Epidermal melanocyte (primary cell): ENCODE results near the gene RNF214.

Source experiments
- DNase-seq: peaks from one replicate; pipeline ENCODE4 v3.0.0; 2011; ENCODE audit warnings: low spot score; ENCODE audit not compliant: insufficient read length

RNF214 gene

DNA sequence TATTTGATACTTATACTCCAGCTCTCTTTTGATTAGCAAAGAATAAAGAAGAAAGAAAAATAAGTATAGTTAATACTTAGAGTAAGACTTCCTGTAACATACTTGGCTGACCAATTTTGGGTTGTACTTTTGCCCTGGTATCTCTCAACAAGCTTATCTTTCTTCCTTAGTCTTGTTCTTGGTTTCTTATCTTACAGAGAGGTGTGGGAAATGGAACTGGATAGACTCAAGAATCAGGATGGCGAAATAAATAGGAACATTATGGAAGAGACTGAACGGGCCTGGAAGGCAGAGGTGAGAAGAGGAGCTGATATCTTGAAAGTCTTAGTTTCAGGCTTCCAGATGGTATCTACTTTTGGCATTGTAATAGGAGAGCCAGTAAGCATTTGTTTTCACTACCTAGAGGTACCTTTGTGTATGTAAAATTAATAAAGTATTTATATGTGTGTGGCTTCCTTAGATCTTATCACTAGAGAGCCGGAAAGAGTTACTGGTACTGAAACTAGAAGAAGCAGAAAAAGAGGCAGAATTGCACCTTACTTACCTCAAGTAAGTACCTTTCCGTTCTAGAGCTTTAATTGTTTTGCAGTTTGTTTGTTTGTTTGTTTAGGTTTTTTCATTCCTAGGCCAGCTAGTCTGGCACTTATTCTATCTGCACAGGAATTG lies 47.4 kb downstream of the RNF214 start:
- DNase-seq: no peak

DNA sequence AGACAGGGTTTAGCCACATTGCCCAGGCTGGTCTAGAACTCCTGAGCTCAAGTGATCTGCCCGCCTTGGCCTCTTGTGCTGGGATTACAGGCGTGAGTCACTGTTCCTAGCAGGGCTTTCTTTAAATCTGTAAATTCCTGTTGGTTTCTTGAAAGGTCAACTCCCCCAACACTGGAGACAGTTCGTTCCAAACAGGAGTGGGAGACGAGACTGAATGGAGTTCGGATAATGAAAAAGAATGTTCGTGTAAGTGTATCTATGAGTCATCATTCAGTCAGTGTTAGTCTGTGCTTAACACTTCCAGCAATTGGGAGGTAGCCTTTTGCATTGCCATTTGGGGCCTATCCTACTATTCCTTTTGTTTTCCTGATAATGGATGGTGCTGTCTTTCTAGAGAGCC lies 48.7 kb downstream of the RNF214 start:
- DNase-seq: no peak

DNA sequence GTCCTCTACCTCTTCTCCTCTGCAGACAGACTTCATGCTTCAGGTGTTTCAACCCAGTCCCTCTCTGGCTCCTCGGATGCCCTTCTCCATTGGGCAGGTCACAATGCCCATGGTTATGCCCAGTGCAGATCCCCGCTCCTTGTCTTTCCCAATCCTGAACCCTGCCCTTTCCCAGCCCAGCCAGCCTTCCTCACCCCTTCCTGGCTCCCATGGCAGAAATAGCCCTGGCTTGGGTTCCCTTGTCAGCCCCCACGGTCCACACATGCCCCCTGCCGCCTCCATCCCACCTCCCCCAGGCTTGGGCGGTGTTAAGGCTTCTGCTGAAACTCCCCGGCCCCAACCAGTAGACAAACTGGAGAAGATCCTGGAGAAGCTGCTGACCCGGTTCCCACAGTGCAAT lies 49.4 kb downstream of the RNF214 start:
- no peak for DNase-seq

- no peak for DNase-seq
Measured at GRCh38 chr11:117282956-117283355, 50.5 kb downstream of the RNF214 start.

GRCh38 chr11:117284053-117284452 lies 51.6 kb downstream of the RNF214 start:
- DNase-seq: no peak

GRCh38 chr11:117286588-117286987 lies 54.1 kb downstream of the RNF214 start:
- DNase-seq: no peak

- no peak for DNase-seq
Measured at GRCh38 chr11:117287668-117288067, 55.2 kb downstream of the RNF214 start.

DNA sequence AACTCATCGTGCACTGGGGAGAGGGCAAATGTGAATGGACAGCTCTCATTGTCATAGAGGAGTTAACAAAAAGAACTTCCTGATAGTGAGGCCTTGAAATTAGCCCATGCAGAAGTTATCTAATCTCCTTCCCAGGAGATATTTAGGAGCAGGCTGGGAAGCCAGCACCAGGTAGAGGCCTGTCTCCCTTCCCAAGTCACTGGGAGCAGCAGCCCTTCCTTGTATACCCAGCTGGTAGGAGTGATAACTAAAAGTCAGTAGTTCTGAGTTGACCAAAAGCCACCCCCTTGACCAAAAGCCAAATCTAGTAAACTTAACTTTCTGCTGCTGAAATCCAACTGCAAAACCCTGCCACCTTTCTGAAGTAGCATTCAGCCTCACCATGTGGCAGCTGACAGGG lies 57.3 kb downstream of the RNF214 start:
- no peak for DNase-seq

- DNase-seq: no peak
Measured at GRCh38 chr11:117290809-117291396, 58.4 kb downstream of the RNF214 start, which contains the start of gene BACE1-AS. TSS of gene BACE1-AS (plus strand) at chr11:117291346.

DNA sequence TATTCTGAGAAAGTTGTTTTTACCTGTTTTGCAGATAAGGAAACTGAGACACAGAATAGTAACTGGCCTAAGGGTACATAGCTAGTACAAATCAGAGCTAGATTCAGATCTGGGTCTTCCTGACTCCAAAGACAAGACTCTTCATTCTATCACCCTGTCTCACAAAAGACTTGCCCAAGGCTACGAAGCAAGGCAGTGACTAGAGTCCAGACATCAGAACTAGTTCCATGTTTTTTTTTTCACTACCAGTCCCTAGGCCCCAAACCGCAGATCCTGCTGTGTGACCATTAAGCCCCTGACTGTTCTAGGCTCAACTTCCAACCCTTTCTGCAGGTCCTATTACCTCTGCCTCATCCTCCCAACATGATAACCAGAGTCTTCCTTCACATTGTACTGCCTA lies 60.1 kb downstream of the RNF214 start:
- no peak for DNase-seq

DNA sequence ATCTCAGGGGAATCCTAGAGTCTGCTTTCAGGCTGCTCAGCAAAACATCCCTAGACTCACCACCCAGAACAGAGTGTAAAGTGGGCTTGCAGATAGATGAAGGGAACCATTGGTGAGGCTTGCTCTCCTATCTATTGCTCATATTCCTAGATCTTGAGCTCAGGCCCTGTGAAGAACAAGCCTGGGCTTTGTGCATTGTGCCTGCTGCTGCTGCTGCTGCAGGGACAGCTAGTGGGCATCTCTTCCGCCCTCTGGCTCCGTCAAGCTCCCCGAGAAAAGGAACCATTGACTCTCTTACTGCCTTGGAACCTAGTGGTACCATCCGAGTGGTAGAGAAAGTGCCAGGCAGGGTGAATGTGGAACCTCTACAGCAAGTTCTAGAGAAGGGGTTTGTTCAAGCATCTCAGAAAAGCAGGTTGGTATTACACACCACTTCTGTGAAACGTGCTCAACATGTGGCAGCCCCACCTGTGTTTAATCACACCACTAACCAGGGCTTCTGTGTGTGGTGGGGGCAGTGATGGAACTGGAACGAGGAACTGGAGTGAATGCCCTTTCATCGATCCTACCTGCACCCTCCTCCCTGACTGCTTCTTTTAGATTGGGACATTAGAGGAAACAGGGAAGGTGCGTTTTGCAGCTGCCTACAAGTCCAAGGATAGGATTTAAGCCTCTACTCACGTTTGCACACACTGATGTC lies 63.1 kb downstream of the RNF214 start:
- DNase-seq: peak; percentile 45

GRCh38 chr11:117296881-117297280 lies 64.4 kb downstream of the RNF214 start:
- DNase-seq: no peak

GRCh38 chr11:117298195-117298594 lies 65.7 kb downstream of the RNF214 start:
- no peak for DNase-seq

- DNase-seq: no peak
Measured at GRCh38 chr11:117299351-117300282, 67.1 kb downstream of the RNF214 start.

DNA sequence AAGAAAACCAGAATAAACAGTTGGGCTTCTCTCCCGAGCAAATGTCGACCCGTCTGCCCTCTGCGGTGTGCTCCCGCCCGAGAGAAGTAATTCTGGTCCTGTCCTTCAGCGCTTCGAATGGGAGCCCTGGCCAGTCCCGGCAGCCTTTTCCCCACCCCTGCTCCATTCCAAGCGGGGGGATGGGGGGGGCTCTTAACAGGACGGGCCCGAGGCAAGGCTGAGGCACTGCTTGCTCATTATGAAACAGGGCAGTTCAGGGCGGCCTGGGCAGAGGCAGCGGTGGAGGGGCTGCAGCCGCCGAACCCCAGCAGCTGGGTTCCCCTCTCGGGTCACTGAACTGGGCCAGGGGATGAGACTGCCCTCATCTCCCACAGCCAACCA lies 67.8 kb downstream of the RNF214 start:
- no peak for DNase-seq

DNA sequence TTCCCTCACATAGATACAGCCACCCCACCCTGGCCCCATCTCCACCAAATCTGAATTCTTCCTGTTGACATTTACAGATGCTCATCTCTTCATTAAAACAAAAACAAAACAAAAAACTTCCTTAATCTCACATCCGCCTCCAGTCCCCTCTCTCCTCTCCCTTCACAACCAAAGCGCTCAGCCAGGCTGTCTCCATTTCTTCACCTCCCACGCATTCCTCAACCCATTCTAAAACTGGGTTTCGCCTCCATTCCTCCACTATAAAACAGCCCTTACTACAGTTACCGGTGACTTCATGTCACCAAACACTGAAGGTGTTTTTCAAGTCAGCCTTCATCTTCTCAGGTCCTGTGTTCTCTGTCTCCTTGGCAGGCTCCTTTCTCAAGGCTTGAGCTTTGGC lies 68.3 kb downstream of the RNF214 start:
- DNase-seq: no peak

- DNase-seq: no peak
Measured at GRCh38 chr11:117302228-117302627, 69.8 kb downstream of the RNF214 start.

GRCh38 chr11:117303101-117303500 lies 70.6 kb downstream of the RNF214 start:
- DNase-seq: no peak

- no peak for DNase-seq
Measured at GRCh38 chr11:117303646-117304315, 71.3 kb downstream of the RNF214 start.

- no peak for DNase-seq
Measured at GRCh38 chr11:117305145-117305544, 72.7 kb downstream of the RNF214 start.

DNA sequence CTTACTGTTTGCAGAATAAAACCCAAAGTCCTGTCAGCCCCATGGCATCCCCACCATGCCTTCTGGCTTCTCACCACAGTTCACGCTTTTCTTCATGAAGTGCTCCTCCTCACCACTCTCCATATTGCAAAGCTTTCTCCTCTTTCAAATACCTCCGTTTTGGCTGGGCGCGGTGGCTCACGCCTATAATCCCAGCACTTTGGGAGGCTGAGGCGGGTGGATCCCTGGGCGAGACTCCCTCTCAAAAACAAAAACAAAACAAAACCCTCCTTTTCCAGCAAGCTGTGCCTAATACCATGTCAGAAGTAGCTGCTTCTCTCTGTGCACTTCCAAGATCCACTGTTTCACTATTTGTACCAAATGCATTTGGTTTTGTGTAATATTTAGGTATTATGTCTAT lies 76.8 kb downstream of the RNF214 start:
- no peak for DNase-seq
